HG02798 (cell line): ENCODE results near the gene CHD6.

ENCODE experiments used
- ATAC-seq: cut with Tn5 transposase; IDR thresholded peaks from one replicate; pipeline ENCODE4 v1.9.1; 2021; ENCODE audit warnings: mild to moderate bottlenecking; ENCODE audit not compliant: unreplicated experiment, poor library complexity

Gene CHD6

DNA sequence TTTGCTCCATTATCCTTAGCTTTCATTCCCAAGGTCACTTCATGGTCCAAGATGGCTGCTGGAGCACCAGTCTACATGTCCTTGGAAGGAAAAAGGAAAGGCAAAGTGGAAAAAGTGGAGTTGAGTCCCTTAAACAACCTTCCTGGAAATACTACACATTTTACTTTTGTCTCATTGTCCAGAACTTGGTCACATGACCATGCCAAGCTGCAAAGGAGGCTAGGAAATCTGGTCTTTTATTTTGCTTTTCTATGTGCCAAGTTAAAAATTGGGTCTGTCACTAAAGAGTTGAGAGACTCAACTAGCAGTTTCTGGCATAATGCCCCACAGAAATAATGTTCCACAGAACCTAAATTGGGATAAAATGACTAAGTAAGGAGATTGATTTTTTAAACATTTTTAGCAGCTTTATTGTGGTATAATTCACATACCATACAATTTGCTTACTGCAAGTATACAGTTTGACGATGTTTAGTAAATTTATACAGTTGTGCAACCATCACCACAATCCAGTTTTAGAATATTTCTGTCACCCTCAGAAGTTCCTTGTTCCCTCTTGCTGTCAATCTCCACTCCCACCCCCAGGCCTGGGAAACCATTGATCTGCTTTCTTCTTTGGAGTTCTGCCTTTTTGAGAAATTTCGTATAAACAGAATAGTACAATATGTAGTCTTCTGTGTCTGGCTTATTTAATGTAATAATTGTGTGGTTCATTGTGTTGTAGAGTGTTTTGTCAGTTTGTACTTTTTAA, 5.6 kb upstream of the CHD6 start:
- no peak for ATAC-seq

DNA sequence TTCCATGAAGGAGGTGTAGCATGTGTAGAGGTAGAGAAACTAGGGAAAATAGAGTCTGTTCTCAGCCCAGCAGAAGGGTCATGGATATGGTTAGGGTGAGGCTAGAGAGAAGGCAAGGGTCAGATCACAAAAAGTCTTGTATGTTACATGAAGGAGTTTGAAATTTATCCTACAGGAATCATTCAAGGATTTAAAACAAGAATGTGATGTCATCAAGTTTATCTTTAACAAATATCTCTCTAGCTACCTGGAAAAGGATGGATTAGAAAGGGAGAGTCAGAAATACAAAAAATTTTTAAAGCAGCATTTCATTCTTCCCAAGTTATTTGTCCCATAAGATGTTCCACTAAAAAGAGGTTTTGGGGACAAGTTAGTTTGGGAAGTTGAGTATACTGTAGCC, 4.4 kb upstream of the CHD6 start:
- ATAC-seq = no peak

DNA sequence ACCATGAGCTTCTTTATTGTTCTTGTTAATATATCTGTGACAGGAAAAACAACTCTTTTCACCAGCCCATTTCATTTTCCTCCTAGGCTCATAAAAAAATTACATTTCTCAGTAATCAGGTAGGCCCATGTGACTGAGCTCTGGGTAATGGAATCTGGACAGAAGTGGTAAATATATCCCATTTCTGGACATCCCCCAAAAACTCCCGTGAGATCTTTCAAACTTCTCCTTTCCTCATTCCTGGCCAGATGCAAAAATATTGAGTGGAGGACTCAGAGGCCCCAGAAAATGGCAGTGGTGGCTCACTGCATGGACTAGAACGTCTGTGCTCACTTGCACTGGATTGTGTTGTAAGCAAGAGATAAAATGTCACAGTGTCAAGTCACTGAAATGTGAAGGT, 3.8 kb upstream of the CHD6 start:
- ATAC-seq = no peak

DNA sequence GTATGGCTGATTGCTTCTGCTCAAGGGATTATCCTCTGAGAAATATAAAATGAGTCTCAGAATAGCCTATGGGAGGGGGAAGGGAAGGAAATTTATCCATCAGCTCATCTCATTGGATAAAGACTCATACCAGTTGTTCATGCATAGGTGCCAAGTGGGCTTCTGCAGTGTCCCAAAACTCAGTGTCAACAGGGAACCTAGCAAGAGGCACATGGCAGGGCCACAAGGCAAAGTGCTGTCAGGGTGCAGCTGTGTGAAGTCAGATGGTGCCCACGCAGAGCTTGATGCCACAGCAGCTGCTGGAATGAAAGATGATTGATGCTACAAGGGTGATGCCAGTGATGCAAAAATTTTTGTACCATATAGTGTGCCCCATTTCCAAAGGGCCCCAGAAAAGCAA, 3.2 kb upstream of the CHD6 start:
- no peak for ATAC-seq

DNA sequence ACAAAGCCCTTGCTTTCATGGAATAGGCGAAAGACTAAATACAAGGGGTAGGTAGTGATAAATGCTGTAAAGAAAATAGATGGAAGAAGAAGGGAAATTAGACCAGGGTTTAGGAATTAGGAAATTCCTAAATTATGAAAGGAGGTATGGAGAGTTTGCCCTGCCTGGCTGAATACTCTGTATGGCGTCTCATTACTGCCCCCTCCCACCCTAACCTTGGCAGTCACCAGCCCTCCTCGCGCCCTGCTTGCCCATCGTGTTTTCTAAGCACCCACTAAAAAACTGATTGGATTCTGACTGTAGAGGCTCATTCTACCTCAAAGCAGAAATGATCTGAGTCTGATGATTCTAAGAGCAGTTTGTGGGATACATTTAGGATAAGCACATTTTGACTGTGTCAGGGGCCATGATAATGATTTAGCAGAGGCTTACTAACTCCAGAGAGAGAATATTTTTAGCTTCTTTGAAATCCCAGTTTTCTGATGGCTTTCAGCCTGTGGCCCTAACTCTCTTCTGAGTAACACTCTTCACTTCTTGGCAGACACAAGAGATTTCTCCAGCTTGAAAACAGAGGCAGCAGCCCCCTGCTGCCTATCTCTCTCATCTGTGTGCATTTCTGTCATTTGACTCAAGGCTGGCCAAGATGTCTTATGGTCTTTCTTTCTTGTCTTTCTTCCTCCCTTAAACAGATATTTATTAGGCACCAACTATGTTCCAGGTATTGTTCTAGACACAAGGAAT, 1.4 kb upstream of the CHD6 start:
- no peak for ATAC-seq

DNA sequence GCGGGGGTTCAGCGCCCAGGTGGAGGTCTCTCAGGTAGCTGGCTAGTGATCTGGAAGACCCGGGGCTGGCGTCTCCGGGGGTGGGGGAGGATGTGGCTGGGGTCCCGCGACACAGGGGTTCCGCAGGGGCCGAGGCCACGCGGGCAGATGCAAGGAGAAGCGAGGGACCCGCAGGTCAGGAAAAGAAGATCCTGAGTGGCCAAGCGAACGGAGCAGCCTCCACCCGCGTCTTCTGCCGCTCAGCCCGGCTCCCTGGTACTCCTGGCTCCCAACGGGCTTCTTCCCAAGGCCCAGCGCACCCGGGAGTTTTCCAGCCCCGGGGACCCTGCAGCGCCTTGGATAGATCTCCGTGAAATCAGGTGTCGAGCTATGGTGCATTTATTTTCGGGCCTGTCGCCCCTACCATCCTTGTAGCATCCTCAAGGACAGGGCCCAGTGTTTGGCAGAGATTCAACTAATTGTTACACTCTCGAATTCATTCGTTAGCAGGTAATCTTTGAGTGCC, 682 bp upstream of the CHD6 start:
- ATAC-seq = no peak

DNA sequence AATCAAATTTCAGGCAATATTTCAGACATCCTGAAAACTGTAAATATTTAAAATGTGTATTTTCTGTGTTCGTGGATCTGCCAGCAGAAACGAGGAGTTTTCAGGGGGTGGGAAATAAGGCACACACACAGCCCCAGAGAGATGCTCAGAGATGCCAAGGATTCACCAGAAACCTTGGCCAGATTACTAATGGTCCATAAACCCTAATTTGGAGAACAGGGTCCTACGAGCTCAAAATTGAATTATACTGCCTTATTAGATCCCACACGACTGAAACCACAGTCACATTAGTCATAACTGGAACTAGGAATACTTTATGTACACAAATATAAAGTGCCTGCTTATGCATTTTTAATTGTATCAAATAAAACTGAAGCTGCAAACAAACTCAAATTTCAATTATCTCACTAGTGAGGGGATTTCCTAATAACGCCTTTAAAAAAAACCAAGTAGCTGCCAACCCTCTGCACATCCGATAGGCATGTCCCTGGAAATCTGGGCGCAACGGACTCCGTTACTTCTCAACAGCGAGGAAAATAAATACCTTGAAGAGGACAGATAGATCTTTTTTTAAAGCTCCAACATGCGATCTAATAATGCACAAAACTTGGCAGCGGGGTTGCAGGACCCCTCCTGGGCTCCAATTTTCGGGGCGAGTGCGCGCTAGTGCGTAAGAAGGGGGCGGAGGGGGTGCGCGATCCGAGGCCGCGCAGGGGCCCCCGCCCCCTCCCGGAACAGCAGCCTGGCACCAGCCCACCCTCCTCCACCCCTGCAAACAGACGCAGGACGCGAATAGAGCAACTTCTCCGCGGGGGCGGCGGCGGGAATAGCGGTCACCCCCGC, 897 bp downstream of the CHD6 start:
- no peak for ATAC-seq

DNA sequence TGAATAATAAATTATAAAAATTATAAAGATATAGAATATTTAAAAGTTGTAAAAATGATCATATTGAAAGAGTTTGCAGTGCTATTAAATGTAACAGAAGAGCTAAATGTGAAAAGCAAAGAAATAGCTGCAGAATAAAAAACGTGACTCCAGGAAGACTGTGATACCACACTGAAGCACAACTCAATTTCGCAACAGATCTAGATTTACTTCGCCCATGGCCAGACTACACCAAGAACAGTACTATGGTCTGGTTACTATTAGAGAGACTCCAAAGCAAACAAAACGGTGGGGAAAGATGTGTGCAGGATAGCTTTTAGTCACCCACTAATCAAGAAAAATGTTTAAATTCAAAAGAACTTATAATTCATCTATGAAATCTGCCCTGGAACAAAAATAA, 1.9 kb downstream of the CHD6 start:
- ATAC-seq = no peak

DNA sequence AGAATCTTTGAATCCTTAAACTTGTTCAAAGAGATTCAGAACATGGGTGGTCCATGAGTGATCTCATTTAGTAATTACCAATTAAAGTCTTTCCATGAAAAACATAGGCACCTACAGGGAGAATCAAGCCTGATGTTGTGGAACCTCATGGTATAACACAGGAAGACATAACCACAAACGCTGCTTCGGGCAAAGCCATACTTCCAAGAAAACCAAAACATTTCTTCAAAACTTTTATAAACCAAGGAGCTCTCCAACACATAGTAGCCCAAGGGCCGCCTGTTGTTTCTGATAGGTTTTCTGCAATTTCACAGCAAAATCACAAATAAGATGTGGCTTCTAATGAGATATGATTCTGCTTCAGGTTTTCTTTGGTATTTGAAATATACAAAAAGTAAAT, 2.5 kb downstream of the CHD6 start:
- no peak for ATAC-seq

DNA sequence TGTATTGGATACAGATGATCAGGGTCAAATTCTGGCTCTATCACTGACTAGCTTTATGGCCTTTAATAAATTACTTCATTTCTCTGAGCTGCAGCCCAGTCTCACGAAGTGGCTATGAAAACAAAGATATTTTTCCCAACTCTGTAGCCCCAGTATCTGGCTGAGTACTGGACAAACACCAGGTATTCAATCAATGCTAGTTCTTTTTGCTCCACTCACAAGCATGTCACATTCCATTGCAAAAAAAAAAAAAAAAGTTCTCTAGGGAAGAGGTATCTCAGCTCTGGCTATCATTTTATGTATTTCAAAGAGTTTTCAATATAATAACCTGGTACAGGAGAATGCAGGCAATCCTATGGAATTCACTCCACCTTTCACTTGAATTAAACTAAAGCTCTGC, 3.1 kb downstream of the CHD6 start:
- ATAC-seq = no peak

DNA sequence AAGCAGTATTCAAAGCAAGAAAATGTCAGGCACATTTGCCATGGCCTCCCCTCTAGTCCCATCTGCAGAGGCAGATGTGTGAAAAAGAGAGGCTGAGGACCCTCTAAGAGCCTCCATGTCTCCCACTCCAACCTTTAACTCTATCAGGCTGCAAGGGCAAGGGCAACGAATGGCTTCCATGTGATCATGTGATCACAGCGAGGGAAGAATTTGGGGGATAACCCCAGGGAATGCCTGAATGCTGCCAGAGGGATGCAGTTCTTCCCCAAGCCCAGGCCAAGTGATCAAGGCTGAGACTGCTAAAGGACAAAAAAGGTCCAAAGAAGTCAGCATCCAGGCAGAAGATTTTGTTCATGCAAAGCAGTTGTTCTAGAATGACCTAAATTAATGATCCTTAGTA, 4.9 kb downstream of the CHD6 start:
- no peak for ATAC-seq

DNA sequence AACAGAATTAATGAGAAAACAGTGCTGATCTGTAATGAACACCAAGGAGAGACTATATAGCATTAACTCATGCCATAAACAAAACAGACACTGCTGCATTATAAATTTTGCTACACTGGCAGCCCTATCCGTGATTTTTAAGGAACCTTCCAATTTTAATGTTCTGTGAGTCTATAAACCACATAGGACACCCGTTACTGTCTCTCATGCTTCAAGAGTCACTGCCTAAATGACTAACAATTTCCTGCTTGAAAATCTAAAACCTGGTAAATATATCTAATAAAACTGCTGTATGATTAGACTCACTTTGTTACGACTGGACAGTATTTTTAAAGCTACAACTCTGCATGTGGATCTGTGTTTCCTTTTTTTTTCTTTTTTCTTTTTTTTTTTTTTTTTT, 8.7 kb downstream of the CHD6 start:
- ATAC-seq = no peak

DNA sequence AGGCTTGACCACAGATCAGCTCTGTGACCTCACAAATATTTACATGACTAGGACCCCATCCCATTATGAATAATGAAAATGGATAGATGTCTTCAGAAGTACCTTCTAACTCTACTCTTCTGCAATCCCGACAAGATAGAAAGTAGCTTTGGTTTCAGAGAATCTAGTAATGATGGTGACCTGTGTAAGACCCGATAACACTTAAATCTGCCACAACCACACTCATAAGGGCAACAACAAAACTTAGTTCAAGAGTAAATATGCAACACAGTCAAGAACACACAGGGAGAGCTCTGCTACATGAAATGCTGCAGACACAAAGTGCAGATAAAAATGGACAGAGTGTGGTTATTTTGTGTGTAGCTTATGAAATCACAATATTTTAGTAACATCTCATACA, 9.6 kb downstream of the CHD6 start:
- no peak for ATAC-seq

DNA sequence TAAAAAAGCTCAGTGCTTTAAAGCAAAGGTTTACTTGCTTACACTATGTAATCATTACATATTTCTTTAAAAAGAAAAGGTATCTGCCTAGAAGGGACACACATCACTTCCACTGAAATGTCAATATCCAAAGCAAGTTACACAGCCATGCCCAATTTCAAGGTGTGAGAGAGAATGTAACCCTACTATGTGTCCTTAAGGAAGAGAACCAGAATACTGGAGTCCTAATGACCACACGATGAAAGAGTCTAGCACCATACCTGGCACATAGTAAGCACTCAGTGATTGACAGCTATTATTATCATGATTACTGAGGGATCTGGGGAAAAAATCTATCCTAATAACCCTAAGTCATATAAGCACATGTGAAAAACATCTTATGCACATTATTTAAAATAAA, 10.4 kb downstream of the CHD6 start:
- ATAC-seq = no peak

DNA sequence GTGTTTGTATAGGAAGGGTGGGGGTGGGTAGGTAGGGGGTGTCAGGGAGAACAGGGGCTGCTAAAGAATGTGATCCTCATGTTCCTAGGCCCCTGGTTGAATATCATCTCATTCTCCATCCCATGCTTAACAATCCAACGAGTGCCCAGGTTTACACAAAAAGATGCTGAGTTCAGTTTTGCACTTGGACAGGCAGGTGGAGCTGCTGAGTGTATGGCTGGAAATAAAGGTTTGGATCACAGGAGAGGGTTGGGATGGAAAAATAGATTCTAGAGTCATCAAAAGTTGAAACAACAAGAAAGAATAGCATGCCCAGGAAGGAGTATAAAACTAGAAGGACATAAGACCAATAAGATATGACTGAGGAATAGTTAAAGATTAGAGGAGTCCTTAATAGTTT, 14.2 kb downstream of the CHD6 start:
- ATAC-seq = no peak

DNA sequence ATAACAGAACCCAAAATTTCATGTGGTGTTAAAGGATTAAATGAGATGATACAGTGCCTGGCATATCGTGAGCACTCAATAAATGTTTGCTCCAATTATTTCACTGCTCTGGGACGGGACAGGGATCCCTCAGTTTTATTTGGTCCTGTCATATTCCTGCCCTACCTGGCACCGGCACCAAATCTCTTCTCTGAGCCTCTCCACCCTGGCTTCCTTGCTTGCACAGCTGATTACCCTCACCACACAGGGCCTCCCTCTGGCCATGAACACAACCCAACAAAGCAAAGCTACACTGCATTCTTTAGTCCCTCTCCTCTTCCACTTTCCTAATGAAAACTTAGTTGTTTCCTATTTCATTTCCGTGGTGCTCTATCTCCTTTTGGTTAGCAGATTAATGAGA, 16.4 kb downstream of the CHD6 start:
- ATAC-seq = no peak

DNA sequence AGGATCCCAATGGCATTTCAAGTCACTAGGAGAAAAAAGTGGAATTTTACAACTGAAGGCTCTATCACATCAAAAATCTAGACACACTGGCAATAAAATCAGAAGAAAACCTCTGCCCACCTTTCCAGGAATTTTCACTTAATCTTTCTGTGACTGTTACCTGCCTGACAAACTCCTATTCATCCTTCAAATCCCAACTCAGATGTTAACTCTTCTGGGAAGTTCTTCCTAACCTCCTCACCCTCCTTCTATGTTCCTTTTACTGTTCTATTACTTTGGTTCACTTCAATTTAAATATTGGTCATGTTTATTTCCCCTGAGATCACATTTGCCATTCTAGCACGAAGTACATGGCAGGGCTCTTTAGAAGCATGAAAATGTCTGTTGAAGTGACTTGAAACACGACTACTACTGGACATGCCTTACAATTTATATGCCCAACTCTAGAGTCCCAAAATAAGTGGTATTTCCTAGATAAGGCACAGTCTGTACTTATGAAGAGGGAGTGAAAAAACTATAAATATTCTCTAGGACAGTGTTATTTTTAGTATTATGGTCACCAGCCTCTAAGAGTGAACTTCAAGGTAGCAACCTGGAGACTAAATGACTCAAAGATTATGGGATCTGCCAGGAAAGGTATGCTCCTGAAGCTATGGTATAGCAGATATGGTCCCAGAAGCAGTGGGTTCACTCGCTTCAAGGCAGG, 17.1 kb downstream of the CHD6 start:
- no peak for ATAC-seq

DNA sequence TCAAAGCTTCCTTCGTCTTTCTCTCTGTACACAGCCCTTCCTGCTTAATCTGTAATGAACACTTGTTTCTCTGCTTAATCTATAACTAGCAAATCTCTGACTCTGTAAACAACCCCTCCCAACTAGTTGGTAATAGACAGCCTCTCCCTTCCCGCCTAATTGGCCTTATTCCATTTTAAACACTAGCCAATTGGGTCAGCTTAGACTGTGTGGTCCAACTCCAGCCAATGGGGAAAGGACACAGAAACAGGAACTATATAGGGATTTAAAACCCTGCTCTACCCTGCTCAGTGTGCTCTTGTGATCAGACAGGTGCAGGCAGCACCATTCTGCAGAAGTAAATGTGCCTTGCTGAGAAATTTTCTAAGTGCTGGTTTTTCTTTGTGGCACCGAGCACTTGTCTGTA, 18.5 kb downstream of the CHD6 start:
- no peak for ATAC-seq

DNA sequence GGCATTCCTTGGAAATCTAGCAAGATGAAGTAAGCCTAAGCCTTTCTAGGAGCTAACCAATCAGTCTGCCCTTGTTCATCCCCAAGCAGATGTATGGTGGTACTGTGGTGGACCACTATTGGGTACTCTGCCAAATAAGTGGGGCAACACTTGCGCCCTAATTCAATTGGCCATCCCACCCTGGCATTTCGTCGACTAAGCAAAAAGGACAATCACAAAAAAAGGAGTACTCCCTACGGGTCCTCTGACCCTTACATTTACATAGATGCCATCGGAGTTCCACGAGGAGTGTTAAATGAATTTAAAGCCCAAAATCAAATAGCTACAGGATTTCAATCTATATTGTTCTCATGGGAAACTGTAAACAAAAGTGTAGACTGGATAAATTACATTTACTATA, 19.5 kb downstream of the CHD6 start:
- no peak for ATAC-seq

DNA sequence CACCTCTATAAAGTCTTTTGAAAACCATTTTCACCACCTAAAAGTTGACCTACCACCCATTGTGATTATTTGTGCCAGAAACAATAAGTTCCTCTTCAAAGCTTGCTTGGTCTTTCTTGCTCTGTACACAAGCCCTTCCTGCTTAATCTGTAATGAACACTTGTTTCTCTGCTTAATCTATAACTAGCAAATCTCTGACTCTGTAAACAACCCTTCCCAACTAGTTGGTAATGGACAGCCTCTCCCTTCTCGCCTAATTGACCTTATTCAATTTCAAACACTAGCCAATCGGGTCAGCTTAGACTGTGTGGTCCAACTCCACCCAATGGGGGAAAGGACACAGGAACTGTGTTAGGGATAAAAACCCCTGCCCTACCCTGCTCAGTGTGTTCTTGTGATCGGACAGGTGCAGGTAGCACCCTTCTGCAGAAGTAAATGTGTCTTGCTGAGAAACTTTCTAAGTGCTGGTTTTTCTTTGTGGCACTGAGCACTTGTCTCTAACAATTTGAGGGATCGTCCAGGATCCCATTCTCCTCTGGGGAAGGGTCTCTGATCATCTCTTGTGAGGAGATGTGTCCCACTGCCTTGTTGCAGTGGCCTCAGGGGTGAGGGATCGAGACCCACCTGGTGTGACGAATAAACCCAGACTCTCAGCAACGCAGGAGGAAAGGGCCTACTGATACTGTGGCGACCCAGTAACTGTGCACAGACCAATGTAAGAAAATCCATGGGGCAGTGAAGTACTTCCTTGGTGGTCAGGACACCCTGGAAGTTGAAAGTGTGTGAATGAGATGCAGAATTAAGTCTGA, 23.5 kb downstream of the CHD6 start:
- ATAC-seq = no peak
